ENCODE results near the gene SPATA9. TPM values are rescaled to one million over a fixed set of nuclear protein-coding genes. Genes with fewer than 3 reads are reported as not detected.
"Not testable (repeated sequence)": the region's sequence is repeated elsewhere in the genome, so short reads cannot be mapped to it uniquely, and the experiment has no call there.

SPATA9 gene
- total RNA-seq, 1 donor from 2014 or later = not detected

GRCh38 chr5:95633671-95634070 lies 49.1 kb downstream of the SPATA9 start:
- TF ChIP-seq CTCF (IDR thresholded peaks at IDR 0.05) = no peak
- Histone ChIP-seq H3K36me3 (no peaks in the 10 kb centered on the region), H3K4me3 (no peak overlapping the region), H3K4me1 (no peaks in the 10 kb centered on the region), H3K27me3 (no peaks in the 10 kb centered on the region), H3K27ac (no peak overlapping the region), H3K9me3 (no peaks in the 10 kb centered on the region)
- no peak for DNase-seq (ENCODE audit: low spot score in 2 of 2)
- intact Hi-C loops (cut with DNase I) = no loop called here

GRCh38 chr5:95632942-95633341 lies 49.8 kb downstream of the SPATA9 start:
- H3K4me1 ChIP-seq; H3K9me3 ChIP-seq; H3K4me3 ChIP-seq; DNase-seq (ENCODE audit: low spot score in 2 of 2); H3K27me3 ChIP-seq; intact Hi-C loops (cut with DNase I); H3K27ac ChIP-seq; H3K36me3 ChIP-seq: not testable (repeated sequence)

- no peak for TF ChIP-seq CTCF (IDR thresholded peaks at IDR 0.05)
- Histone ChIP-seq H3K27ac (no peak overlapping the region), H3K9me3 (no peaks in the 10 kb centered on the region), H3K36me3 (no peaks in the 10 kb centered on the region), H3K27me3 (no peaks in the 10 kb centered on the region), H3K4me1 (no peaks in the 10 kb centered on the region), H3K4me3 (no peak overlapping the region)
- intact Hi-C loops (cut with DNase I) = no loop called here
- DNase-seq (ENCODE audit: low spot score in 2 of 2) = peak; percentile 43 to 75
Measured at GRCh38 chr5:95631991-95632675, 50.7 kb downstream of the SPATA9 start.

GRCh38 chr5:95631255-95631958 lies 51.4 kb downstream of the SPATA9 start:
- no peaks in the 10 kb centered on the region for H3K4me1 ChIP-seq
- H3K9me3 ChIP-seq = no peaks in the 10 kb centered on the region
- intact Hi-C loops (cut with DNase I) = no loop called here
- no peaks in the 10 kb centered on the region for H3K27me3 ChIP-seq
- no peaks in the 10 kb centered on the region for H3K36me3 ChIP-seq
- no peak overlapping the region for H3K27ac ChIP-seq
- DNase-seq (ENCODE audit: low spot score in 2 of 2) = no peak
- H3K4me3 ChIP-seq = no peak overlapping the region
- no peak for TF ChIP-seq CTCF (IDR thresholded peaks at IDR 0.05)

GRCh38 chr5:95630394-95630917 lies 52.3 kb downstream of the SPATA9 start:
- DNase-seq (ENCODE audit: low spot score in 2 of 2) = no peak
- H3K9me3 ChIP-seq = no peaks in the 10 kb centered on the region
- H3K4me1 ChIP-seq = no peaks in the 10 kb centered on the region
- no peak overlapping the region for H3K27ac ChIP-seq
- no peak for TF ChIP-seq CTCF (IDR thresholded peaks at IDR 0.05)
- no peaks in the 10 kb centered on the region for H3K27me3 ChIP-seq
- no peaks in the 10 kb centered on the region for H3K36me3 ChIP-seq
- intact Hi-C loops (cut with DNase I) = no loop called here
- no peak overlapping the region for H3K4me3 ChIP-seq

GRCh38 chr5:95628933-95629332 lies 53.9 kb downstream of the SPATA9 start:
- intact Hi-C loops (cut with DNase I) = no loop called here
- no peak for DNase-seq (ENCODE audit: low spot score in 2 of 2)
- TF ChIP-seq CTCF (IDR thresholded peaks at IDR 0.05) = no peak
- no peaks in the 10 kb centered on the region for H3K4me1 ChIP-seq
- no peaks in the 10 kb centered on the region for H3K27me3 ChIP-seq
- no peaks in the 10 kb centered on the region for H3K9me3 ChIP-seq
- H3K27ac ChIP-seq = no peak overlapping the region
- H3K36me3 ChIP-seq = no peaks in the 10 kb centered on the region
- no peak overlapping the region for H3K4me3 ChIP-seq
